ENCODE measurements around the gene GAA. TPM values are rescaled to one million over a fixed set of nuclear protein-coding genes. Genes with fewer than 3 reads are reported as not detected.
A peak's percentile ranks its signal among the peaks of the same experiment; 100 is the strongest.

Gene GAA
- total and polyA plus RNA-seq, 2 of the 13 experiments (the other 11 are each of a cell fraction or from before 2014, with no cell fraction given), result 21.6 to 36.4 TPM

DNA sequence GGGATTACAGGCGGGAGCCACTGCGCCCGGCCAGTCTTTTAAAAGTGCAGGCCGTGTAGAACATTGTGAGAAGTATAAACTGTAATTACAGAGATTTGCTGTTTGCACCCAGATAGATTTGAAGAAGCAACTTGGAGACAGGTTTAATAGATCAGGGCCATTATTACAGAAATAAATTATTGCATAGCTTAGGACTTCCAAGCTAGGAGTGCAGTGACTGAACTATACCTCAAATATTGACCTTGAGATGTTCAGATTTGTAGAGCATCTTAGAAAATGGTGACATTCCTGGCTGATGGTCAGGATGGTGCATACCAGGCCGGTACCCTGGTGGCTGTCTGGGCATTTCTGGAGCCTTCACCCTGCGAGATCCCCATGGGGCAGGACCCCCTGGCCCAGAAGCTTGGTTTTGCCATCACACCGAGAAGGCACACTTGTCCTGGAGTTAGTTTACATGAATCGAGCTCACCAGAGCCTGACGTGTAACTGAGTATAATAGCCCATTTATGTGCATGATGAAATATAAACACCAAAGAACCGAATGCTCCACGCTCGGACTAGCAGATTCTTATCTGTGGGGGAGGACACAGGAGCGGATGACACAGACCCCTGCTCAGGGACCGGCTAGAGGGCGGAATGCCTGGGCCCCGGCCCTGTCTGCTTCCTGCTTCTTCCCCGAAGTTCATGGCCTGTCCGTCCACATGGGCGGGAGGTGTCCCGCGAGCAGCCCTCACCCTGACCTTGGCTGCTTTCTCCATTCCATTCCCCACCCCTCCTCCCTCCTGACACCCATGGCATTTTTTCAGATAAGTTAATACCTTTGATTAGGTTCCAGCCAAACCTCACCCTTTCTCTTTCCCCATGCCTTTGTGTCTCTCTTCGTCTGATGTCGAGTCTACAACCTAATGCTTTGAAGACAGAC lies 32.8 kb upstream of the GAA start (continued):
- TF ChIP-seq HOXA3 (CRISPR knock-in tag; IDR thresholded peaks at IDR 0.05), result 0 out of 2 replicates have a peak, but pooled peaks have one; percentile 16
- TF ChIP-seq TBL1XR1 (IDR thresholded peaks at IDR 0.05; ENCODE audit: borderline replicate concordance, low read length, partially characterized antibody), result peak; percentile 50
- TF ChIP-seq ZNF333 (CRISPR knock-in tag; IDR thresholded peaks at IDR 0.05; ENCODE audit: borderline replicate concordance), result no peak
- TF ChIP-seq STAT6 (CRISPR knock-in tag; IDR thresholded peaks at IDR 0.05; ENCODE audit: borderline replicate concordance), result no peak
- TF ChIP-seq PLSCR1 (CRISPR knock-in tag; IDR thresholded peaks at IDR 0.05; ENCODE audit: borderline replicate concordance), result no peak
- TF ChIP-seq, protein P1, sequence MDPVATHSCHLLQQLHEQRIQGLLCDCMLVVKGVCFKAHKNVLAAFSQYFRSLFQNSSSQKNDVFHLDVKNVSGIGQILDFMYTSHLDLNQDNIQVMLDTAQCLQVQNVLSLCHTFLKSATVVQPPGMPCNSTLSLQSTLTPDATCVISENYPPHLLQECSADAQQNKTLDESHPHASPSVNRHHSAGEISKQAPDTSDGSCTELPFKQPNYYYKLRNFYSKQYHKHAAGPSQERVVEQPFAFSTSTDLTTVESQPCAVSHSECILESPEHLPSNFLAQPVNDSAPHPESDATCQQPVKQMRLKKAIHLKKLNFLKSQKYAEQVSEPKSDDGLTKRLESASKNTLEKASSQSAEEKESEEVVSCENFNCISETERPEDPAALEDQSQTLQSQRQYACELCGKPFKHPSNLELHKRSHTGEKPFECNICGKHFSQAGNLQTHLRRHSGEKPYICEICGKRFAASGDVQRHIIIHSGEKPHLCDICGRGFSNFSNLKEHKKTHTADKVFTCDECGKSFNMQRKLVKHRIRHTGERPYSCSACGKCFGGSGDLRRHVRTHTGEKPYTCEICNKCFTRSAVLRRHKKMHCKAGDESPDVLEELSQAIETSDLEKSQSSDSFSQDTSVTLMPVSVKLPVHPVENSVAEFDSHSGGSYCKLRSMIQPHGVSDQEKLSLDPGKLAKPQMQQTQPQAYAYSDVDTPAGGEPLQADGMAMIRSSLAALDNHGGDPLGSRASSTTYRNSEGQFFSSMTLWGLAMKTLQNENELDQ (CRISPR knock-in tag; IDR thresholded peaks at IDR 0.05; ENCODE audit: borderline replicate concordance), result no peak
- no peak for TF ChIP-seq MXD4 (CRISPR knock-in tag; IDR thresholded peaks at IDR 0.05)
- no peak for TF ChIP-seq MAFK (conservative IDR thresholded peaks at IDR 0.05 in 1 of 2, IDR thresholded peaks at IDR 0.05 in 1 of 2; ENCODE audit: low read length in 2 of 2)
- peak; percentile 83 for TF ChIP-seq TGIF2 (CRISPR knock-in tag; IDR thresholded peaks at IDR 0.05)
- no peak for TF ChIP-seq AGO2 (optimal IDR thresholded peaks at IDR 0.05; ENCODE audit: low read depth, low read length)
- no peak for TF ChIP-seq ZNF652 (CRISPR knock-in tag; IDR thresholded peaks at IDR 0.05; ENCODE audit: borderline replicate concordance, low read depth)
- peak; percentile 91 for TF ChIP-seq ZNF281 (CRISPR knock-in tag; IDR thresholded peaks at IDR 0.05; ENCODE audit: borderline replicate concordance)
- TF ChIP-seq HNRNPLL (IDR thresholded peaks at IDR 0.05; ENCODE audit: low read depth, low read length, poor library complexity, severe bottlenecking), result no peak
- TF ChIP-seq KLF11 (CRISPR knock-in tag; IDR thresholded peaks at IDR 0.05), result no peak; the same call in 1 of the 2 replicates
- TF ChIP-seq RORA (CRISPR knock-in tag; IDR thresholded peaks at IDR 0.05), result no peak
- TF ChIP-seq, protein P2, sequence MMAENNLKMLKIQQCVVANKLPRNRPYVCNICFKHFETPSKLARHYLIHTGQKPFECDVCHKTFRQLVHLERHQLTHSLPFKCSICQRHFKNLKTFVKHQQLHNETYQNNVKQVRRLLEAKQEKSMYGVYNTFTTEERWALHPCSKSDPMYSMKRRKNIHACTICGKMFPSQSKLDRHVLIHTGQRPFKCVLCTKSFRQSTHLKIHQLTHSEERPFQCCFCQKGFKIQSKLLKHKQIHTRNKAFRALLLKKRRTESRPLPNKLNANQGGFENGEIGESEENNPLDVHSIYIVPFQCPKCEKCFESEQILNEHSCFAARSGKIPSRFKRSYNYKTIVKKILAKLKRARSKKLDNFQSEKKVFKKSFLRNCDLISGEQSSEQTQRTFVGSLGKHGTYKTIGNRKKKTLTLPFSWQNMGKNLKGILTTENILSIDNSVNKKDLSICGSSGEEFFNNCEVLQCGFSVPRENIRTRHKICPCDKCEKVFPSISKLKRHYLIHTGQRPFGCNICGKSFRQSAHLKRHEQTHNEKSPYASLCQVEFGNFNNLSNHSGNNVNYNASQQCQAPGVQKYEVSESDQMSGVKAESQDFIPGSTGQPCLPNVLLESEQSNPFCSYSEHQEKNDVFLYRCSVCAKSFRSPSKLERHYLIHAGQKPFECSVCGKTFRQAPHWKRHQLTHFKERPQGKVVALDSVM (CRISPR knock-in tag; IDR thresholded peaks at IDR 0.05), result 0 out of 2 replicates have a peak, but pooled peaks have one; percentile 21
- no peak for TF ChIP-seq ATF1 (CRISPR knock-in tag; IDR thresholded peaks at IDR 0.05)

Data from HepG2 (cell line).